ENCODE results near the gene SPATA13. TPM values are rescaled to one million over a fixed set of nuclear protein-coding genes. Genes with fewer than 3 reads are reported as not detected.
"Not testable (repeated sequence)": the region's sequence is repeated elsewhere in the genome, so short reads cannot be mapped to it uniquely, and the experiment has no call there.

The SPATA13 gene
- total and polyA plus RNA-seq, 4 experiments from 2014 or later: 43.2 to 110 (median 93.4) TPM

DNA sequence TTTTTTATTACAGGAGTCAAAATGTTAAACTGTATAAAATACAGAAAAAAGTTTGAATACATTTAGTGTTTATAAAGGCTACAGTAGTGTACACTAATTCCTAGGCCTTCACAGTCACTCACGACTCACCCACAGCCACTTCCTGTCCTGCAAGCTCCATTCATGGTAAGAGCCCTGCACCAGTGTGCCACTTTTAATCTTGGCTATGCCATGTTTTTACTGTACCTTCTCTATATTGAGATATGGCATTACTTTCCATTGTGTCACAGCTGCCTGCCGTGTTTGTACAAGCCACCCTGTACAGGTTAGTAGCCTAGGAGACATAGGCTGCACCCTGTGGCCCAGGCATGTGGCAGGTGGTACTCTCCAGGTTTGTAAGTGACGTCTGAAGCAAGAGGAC, 180.9 kb downstream of the SPATA13 start:
- intact Hi-C loops (cut with micrococcal nuclease): no loop called here
- H3K4me1 ChIP-seq (ENCODE audit: insufficient read depth, low read length): no peaks in the 10 kb centered on the region
- DNase-seq: no peak
- no peaks in the 10 kb centered on the region for H3K36me3 ChIP-seq (ENCODE audit: insufficient read depth, low read length)
- Mint-ChIP-seq H3K36me3 (peaks cover 0 to 4% of the 10 kb centered on the region in 2 donors), H3K4me1 (no peaks in the 10 kb centered on the region), H3K27ac (no peak overlapping the region), H3K9me3 (peaks cover 0 to under 1% (median 0%) of the 10 kb centered on the region in 8 donors), H3K4me3 (no peak overlapping the region), H3K27me3 (peaks cover 1% of the 10 kb centered on the region in 2 donors)
- no peaks in the 10 kb centered on the region for H3K9me3 ChIP-seq (ENCODE audit: control insufficient read depth in 1 of 2, low read length in 2 of 2)
- ChIA-PET POLR2A (ENCODE audit: partially characterized antibody) (no interaction called here), CTCF (ENCODE audit: partially characterized antibody) (interaction anchor here (0.5 kb wide), 1 partner anchor 610 kb away, joined by 3 read pairs; no protein-coding TSS in a partner anchor)
- H3K27ac ChIP-seq (ENCODE audit: low read depth, low read length): no peak overlapping the region
- no peak overlapping the region for H3K4me3 ChIP-seq (ENCODE audit: low read length in 2 of 2)
- H3K27me3 ChIP-seq (ENCODE audit: insufficient read depth, low read length): no peaks in the 10 kb centered on the region

DNA sequence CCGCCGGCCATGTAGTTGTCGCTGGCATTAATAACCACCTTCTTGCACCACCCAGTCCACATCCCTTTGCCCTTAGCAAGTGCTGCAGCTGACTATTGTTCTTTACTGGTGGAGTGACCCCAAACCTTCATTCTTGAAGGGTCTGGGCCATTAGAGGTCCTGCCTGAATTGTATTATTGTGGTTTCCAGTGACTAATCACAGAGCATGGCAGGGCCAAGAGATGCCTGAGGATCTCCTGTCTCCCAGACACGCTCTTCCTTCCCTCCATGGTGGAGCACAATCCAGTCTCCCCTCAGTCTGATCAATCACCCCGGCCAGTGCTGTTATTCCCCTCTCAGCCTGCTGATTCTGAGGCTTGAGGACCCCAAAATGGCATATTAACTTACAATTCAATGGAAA, 187.9 kb downstream of the SPATA13 start:
- Mint-ChIP-seq H3K36me3 (no peaks in the 10 kb centered on the region), H3K4me3 (no peak overlapping the region), H3K27ac (no peak overlapping the region), H3K4me1 (no peaks in the 10 kb centered on the region), H3K27me3 (no peaks in the 10 kb centered on the region), H3K9me3 (peaks cover 0 to 6% (median 0%) of the 10 kb centered on the region in 8 donors)
- H3K9me3 ChIP-seq (ENCODE audit: control insufficient read depth in 1 of 2, low read length in 2 of 2): no peaks in the 10 kb centered on the region
- ChIA-PET CTCF (ENCODE audit: partially characterized antibody) (no interaction called here), POLR2A (ENCODE audit: partially characterized antibody) (no interaction called here)
- H3K27ac ChIP-seq (ENCODE audit: low read depth, low read length): no peak overlapping the region
- H3K4me1 ChIP-seq (ENCODE audit: insufficient read depth, low read length): no peaks in the 10 kb centered on the region
- H3K36me3 ChIP-seq (ENCODE audit: insufficient read depth, low read length): no peaks in the 10 kb centered on the region
- H3K27me3 ChIP-seq (ENCODE audit: insufficient read depth, low read length): no peaks in the 10 kb centered on the region
- intact Hi-C loops (cut with micrococcal nuclease): no loop called here
- no peak overlapping the region for H3K4me3 ChIP-seq (ENCODE audit: low read length in 2 of 2)
- no peak for DNase-seq

DNA sequence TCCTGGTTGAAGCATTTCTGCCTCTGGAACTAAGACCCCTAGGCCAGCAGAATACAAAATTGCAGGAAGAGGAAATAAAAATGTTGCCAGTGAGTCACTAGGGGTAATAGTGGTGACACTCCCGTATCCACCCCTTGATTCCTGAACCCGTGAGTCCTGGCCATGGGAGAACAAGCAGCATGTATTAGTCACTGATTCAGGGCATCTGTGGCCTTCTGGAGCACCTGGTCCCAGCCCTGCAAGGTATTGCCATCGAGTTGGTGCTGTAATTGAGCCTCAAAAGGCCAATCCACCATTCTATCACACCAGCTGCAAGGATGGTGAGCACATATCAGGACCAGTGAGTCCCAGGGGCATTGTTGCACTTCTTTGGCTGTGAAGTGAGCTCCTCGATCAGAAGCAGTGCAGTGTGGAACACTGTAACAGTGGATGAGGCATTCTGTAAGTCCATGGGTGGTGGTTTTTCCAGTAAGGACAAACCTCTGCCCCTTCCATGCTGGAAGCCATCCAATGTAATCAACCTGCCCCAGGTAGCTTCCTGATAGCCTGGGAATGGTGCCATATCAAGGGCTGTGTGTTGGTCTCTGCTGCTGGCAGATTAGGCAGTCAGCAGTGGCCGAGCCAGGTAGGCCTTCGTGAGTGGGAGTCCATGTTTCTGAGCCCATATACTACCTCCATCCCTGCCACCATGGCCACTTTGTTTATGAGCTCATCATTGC, 188.4 kb downstream of the SPATA13 start:
- Mint-ChIP-seq H3K36me3 (no peaks in the 10 kb centered on the region), H3K27me3 (no peaks in the 10 kb centered on the region), H3K4me3 (no peak overlapping the region), H3K4me1 (no peaks in the 10 kb centered on the region), H3K9me3 (peaks cover 0 to 6% (median 0%) of the 10 kb centered on the region in 8 donors), H3K27ac (no peak overlapping the region)
- Histone ChIP-seq H3K27ac (ENCODE audit: low read depth, low read length) (no peak overlapping the region), H3K4me1 (ENCODE audit: insufficient read depth, low read length) (no peaks in the 10 kb centered on the region), H3K27me3 (ENCODE audit: insufficient read depth, low read length) (no peaks in the 10 kb centered on the region), H3K4me3 (ENCODE audit: low read length in 2 of 2) (no peak overlapping the region), H3K36me3 (ENCODE audit: insufficient read depth, low read length) (no peaks in the 10 kb centered on the region), H3K9me3 (ENCODE audit: control insufficient read depth in 1 of 2, low read length in 2 of 2) (no peaks in the 10 kb centered on the region)
- DNase-seq: no peak
- CTCF ChIA-PET (ENCODE audit: partially characterized antibody): no interaction called here
- POLR2A ChIA-PET (ENCODE audit: partially characterized antibody): no interaction called here
- intact Hi-C loops (cut with micrococcal nuclease): no loop called here

DNA sequence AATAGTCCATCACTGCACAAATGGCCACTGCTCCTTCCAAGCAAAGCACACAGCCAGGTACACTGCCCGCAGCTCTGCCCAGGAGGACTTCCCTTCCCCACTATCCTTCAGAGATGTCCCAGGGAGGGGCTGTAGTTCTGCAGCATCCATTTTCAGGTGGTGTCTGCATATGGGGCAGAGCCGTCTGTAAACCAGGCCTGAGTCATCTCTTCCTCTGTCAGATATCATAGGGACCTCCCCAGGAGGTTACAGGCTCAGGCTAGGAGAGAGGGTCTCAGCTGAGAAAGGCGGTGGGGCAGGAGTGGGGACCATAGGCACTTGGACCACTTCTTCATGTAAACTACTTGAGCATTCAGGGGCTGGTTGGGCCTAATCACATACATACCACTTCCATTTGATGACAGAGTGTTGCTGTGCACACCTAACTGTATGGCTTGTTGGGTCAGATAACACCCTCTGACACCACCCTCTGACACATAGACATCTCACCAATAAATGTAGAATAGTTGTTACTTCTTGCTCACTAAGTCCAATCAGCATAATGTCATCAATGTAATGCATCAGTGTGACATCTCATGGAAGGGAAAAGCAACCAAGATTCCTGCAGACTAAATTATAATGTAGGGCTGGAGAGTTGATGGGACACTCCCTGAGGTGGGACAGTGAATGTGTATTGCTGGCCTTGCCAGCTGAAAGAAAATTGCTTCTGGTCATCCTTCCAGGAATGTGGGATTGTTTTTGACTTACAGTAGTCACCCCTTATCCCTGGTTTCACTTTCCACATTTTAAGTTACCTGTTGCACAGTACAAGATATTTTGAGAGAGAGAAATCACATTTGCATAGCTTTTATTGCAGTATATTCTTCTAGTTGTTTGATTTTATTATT, 189.5 kb downstream of the SPATA13 start:
- H3K4me3 ChIP-seq (ENCODE audit: low read length in 2 of 2); H3K9me3 Mint-ChIP-seq; H3K27me3 Mint-ChIP-seq; H3K36me3 ChIP-seq (ENCODE audit: insufficient read depth, low read length); DNase-seq; intact Hi-C loops (cut with micrococcal nuclease); H3K9me3 ChIP-seq (ENCODE audit: control insufficient read depth in 1 of 2, low read length in 2 of 2); H3K4me1 Mint-ChIP-seq; H3K36me3 Mint-ChIP-seq; POLR2A ChIA-PET (ENCODE audit: partially characterized antibody); H3K27me3 ChIP-seq (ENCODE audit: insufficient read depth, low read length); CTCF ChIA-PET (ENCODE audit: partially characterized antibody); H3K4me1 ChIP-seq (ENCODE audit: insufficient read depth, low read length); H3K27ac ChIP-seq (ENCODE audit: low read depth, low read length); H3K4me3 Mint-ChIP-seq: not testable (repeated sequence)
- H3K27ac Mint-ChIP-seq: peak overlapping the region in 1 of 7 donors; percentile 10

DNA sequence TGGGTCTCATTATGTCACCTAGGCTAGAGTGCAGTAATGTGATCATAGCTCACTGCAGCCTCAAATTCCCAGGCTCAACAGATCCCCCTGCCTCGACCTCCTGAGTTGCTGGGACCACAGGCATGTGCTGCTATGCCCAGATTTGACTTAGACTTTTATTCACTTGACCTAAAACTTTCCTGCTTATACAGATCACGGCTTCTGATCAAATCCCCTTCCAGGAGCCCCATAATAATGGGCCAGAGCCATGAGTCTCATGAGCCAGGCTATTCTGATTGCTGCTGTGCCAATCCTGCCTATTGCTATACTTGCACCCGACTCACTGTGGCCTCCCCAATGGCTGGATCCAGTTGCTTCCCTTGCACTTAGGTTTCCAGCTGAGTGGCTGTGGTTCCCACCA, 190.9 kb downstream of the SPATA13 start:
- Histone ChIP-seq H3K36me3 (ENCODE audit: insufficient read depth, low read length) (no peaks in the 10 kb centered on the region), H3K4me1 (ENCODE audit: insufficient read depth, low read length) (no peaks in the 10 kb centered on the region), H3K9me3 (ENCODE audit: control insufficient read depth in 1 of 2, low read length in 2 of 2) (no peaks in the 10 kb centered on the region), H3K27ac (ENCODE audit: low read depth, low read length) (no peak overlapping the region), H3K27me3 (ENCODE audit: insufficient read depth, low read length) (no peaks in the 10 kb centered on the region), H3K4me3 (ENCODE audit: low read length in 2 of 2) (no peak overlapping the region)
- intact Hi-C loops (cut with micrococcal nuclease): no loop called here
- Mint-ChIP-seq H3K4me3 (no peak overlapping the region), H3K36me3 (no peaks in the 10 kb centered on the region), H3K27me3 (no peaks in the 10 kb centered on the region), H3K27ac (no peak overlapping the region), H3K4me1 (no peaks in the 10 kb centered on the region), H3K9me3 (peaks cover 0 to 5% (median 0%) of the 10 kb centered on the region in 8 donors)
- POLR2A ChIA-PET (ENCODE audit: partially characterized antibody): no interaction called here
- CTCF ChIA-PET (ENCODE audit: partially characterized antibody): no interaction called here
- no peak for DNase-seq

DNA sequence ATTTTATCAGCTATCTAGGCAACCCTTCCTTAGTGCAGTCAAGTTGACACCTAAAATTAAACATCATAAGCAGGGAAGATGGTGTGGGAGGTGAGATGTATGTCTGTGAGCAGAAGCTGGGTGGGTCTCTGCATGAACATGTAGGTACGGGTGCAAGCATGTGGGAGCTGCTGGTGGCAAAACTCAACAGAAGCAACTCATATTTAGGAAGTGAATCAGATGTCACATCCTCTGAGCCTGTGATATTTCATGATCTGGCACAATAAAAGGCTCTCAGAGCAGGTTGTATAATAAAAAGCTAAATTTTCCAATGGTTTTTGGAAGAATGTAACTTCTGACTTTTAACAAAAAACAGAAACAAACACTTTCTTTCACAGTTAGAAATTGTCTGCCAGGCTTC, 193.2 kb downstream of the SPATA13 start:
- POLR2A ChIA-PET (ENCODE audit: partially characterized antibody): no interaction called here
- intact Hi-C loops (cut with micrococcal nuclease): no loop called here
- Histone ChIP-seq H3K27me3 (ENCODE audit: insufficient read depth, low read length) (no peaks in the 10 kb centered on the region), H3K9me3 (ENCODE audit: control insufficient read depth in 1 of 2, low read length in 2 of 2) (no peaks in the 10 kb centered on the region), H3K27ac (ENCODE audit: low read depth, low read length) (no peak overlapping the region), H3K4me1 (ENCODE audit: insufficient read depth, low read length) (no peaks in the 10 kb centered on the region), H3K4me3 (ENCODE audit: low read length in 2 of 2) (no peak overlapping the region), H3K36me3 (ENCODE audit: insufficient read depth, low read length) (no peaks in the 10 kb centered on the region)
- H3K4me1 Mint-ChIP-seq: no peaks in the 10 kb centered on the region
- no peak overlapping the region for H3K4me3 Mint-ChIP-seq
- CTCF ChIA-PET (ENCODE audit: partially characterized antibody): no interaction called here
- no peak for DNase-seq
- H3K9me3 Mint-ChIP-seq: no peaks in the 10 kb centered on the region
- H3K27ac Mint-ChIP-seq: no peak overlapping the region
- no peaks in the 10 kb centered on the region for H3K36me3 Mint-ChIP-seq
- H3K27me3 Mint-ChIP-seq: no peaks in the 10 kb centered on the region

DNA sequence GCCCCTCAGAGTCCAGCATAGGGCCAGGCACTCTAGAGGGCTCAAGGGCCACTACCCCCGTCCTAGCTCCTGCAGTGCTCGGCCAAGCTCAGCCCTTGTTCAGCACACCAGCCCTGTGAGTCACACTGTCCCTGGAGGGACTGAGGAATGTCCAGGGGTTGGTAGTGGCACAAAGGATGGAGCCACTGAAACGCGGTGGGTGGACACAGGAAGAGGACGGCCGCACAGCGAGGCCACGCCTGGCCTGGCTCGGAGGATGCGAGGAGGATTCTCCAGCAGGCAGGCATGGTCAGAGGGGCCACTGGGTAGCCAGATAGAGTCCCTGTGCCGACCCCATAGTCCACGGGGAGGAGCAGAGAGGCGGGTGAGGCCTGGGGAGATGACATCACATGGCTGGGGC, 194.6 kb downstream of the SPATA13 start:
- Mint-ChIP-seq H3K4me3 (no peak overlapping the region), H3K36me3 (no peaks in the 10 kb centered on the region), H3K27ac (no peak overlapping the region), H3K27me3 (no peaks in the 10 kb centered on the region), H3K9me3 (no peaks in the 10 kb centered on the region), H3K4me1 (no peaks in the 10 kb centered on the region)
- H3K36me3 ChIP-seq (ENCODE audit: insufficient read depth, low read length): no peaks in the 10 kb centered on the region
- H3K27me3 ChIP-seq (ENCODE audit: insufficient read depth, low read length): no peaks in the 10 kb centered on the region
- ChIA-PET CTCF (ENCODE audit: partially characterized antibody) (no interaction called here), POLR2A (ENCODE audit: partially characterized antibody) (no interaction called here)
- DNase-seq: no peak
- no peaks in the 10 kb centered on the region for H3K9me3 ChIP-seq (ENCODE audit: control insufficient read depth in 1 of 2, low read length in 2 of 2)
- no peak overlapping the region for H3K4me3 ChIP-seq (ENCODE audit: low read length in 2 of 2)
- no peak overlapping the region for H3K27ac ChIP-seq (ENCODE audit: low read depth, low read length)
- H3K4me1 ChIP-seq (ENCODE audit: insufficient read depth, low read length): no peaks in the 10 kb centered on the region
- intact Hi-C loops (cut with micrococcal nuclease): no loop called here

Measured in CD4-positive, alpha-beta memory T cell (primary cell).